Lower leg skin (tissue), 3 donors: ENCODE results near the gene DOCK10.

Experiments
- CTCF ChIP-seq, 3 donors: fragments of 450-650 bp; IDR thresholded peaks; one replicate each; pipeline ENCODE4 v1.5.1; 2016; ENCODE audit warnings: antibody characterized with exemption in 3 of 3, mild to moderate bottlenecking in 3 of 3, moderate library complexity in 2 of 3
- POLR2A ChIP-seq, 2 donors: fragments of 450-650 bp; IDR thresholded peaks; one replicate each; pipeline ENCODE4 v1.6.1; 2016 to 2017; ENCODE audit warnings: antibody characterized with exemption in 2 of 2, mild to moderate bottlenecking in 1 of 2, moderate library complexity in 1 of 2

GRCh38 chr2:224883172-224883516 is 159.1 kb downstream of the DOCK10 start:
- TF ChIP-seq CTCF (IDR thresholded peaks at IDR 0.05): no peak
- TF ChIP-seq POLR2A (IDR thresholded peaks at IDR 0.05): no peak
